GM13977 (cell line): Measurements from ENCODE around the gene HTR3A.

Experiments
- DNase-seq: peaks from one replicate; pipeline ENCODE4 v3.0.0; 2012; ENCODE audit warnings: low spot score
- CTCF ChIP-seq: IDR thresholded peaks from 2 replicates; pipeline ENCODE4 v1.5.1; 2012; ENCODE audit warnings: mild to moderate bottlenecking, control low read depth; ENCODE audit not compliant: insufficient read depth; ENCODE audit errors: extremely low read depth, missing control alignments
- in situ Hi-C: fragments of 300-500 bp; cut with MboI; formaldehyde crosslinking; loops from one replicate; pipeline ENCODE4 v1.12.0; 2022; ENCODE audit warnings: low sequenced_read_pairs, low pct_unique_long_range_greater_than_20kb, mixed read lengths, inconsistent platforms; ENCODE audit not compliant: unreplicated experiment

The HTR3A gene

GRCh38 chr11:113977071-113977490, 2.2 kb downstream of the HTR3A start:
- DNase-seq, result no peak
- in situ Hi-C loops, result no loop called here
- no peak for TF ChIP-seq CTCF

GRCh38 chr11:113977701-113978100, 2.8 kb downstream of the HTR3A start:
- in situ Hi-C loops, result no loop called here
- no peak for DNase-seq
- TF ChIP-seq CTCF, result no peak

- DNase-seq, result no peak
- in situ Hi-C loops, result no loop called here
- no peak for TF ChIP-seq CTCF
Observed at GRCh38 chr11:113979431-113979830, 4.5 kb downstream of the HTR3A start.

GRCh38 chr11:113980785-113981184, 5.9 kb downstream of the HTR3A start:
- in situ Hi-C loops, result no loop called here
- DNase-seq, result no peak
- TF ChIP-seq CTCF, result no peak

GRCh38 chr11:113982306-113982705, 7.4 kb downstream of the HTR3A start:
- no peak for TF ChIP-seq CTCF
- DNase-seq, result no peak
- in situ Hi-C loops, result no loop called here

- in situ Hi-C loops, result no loop called here
- DNase-seq, result no peak
- TF ChIP-seq CTCF, result no peak
Observed at GRCh38 chr11:113984781-113985180, 9.9 kb downstream of the HTR3A start.

- in situ Hi-C loops, result no loop called here
- TF ChIP-seq CTCF, result no peak
- DNase-seq, result no peak
Observed at GRCh38 chr11:113985906-113986305, 11.0 kb downstream of the HTR3A start.
